ENCODE measurements around the gene DIPK1B. TPM values are rescaled to one million over a fixed set of nuclear protein-coding genes. Genes with fewer than 3 reads are reported as not detected.
A peak's percentile ranks its signal among the peaks of the same experiment; 100 is the strongest.

The DIPK1B gene
- total and polyA plus RNA-seq, 7 experiments from 2014 or later: 0.11 to 1.6 (median 0.46) TPM; not detected in 2

DNA sequence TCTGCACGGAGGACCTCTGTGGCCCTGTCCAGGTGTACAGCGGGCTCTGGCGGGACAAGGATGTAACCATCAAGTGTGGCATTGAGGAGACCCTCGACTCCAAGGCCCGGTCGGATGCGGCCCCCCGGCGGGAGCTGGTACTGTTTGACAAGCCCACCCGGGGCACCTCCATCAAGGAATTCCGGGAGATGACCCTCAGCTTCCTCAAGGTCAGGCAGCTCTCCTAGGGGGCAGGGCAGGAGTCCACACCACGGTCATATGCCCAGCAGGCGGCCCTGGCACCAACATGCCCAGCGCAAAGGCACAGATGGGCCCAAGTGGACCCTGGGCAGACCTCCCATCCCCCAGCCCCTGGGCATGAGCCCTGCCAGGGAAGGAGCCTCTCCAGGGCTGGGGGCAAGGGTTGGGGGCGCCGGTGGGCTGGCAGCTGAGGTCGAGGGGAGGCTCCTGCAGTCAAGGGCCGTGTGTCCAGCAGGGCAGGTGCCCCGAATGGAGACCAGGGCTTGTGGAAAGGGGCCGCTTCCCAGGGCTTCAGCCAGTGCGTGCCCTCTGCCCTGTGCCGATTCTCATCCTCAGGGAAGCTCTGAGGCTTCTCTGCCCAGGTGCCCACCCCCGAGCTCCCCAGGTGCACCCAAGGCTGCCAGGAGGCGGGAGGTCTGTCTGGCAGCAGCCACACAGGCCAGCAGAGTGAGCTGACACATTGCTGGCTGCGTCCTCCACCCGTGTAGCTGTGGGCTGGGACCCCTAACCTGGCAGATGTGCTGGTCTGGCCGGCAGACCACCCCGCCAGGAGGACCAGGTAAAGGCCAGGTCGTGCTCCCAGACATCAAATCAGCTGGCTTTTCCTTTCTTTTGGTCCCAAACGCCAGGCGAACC, 10.0 kb downstream of the DIPK1B start:
- CTCF ChIA-PET: no interaction called here

DNA sequence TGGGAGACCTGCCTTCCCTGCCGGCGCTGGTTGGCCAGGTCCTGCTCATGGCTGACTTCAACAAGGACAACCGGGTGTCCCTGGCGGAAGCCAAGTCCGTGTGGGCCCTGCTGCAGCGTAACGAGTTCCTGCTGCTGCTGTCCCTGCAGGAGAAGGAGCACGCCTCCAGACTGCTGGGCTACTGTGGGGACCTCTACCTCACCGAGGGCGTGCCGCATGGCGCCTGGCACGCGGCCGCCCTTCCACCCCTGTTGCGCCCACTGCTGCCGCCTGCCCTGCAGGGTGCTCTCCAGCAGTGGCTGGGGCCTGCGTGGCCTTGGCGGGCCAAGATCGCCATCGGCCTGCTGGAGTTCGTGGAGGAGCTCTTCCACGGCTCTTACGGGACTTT, 10.6 kb downstream of the DIPK1B start:
- Histone ChIP-seq H3K27ac (ENCODE audit: low read depth, low read length) (no peak overlapping the region), H3K27me3 (ENCODE audit: control insufficient read depth in 2 of 2, insufficient read depth in 2 of 2, low read length in 2 of 2) (no peaks in the 10 kb centered on the region), H3K36me3 (ENCODE audit: control insufficient read depth in 2 of 3, insufficient read depth in 3 of 3, low read length in 3 of 3) (peaks cover 9 to 57% (median 13%) of the 10 kb centered on the region in 3 experiments), H3K4me1 (ENCODE audit: control insufficient read depth in 2 of 2, insufficient read depth in 2 of 2, low read length in 2 of 2) (peaks cover 16 to 17% of the 10 kb centered on the region in 2 donors), H3K9me3 (ENCODE audit: control insufficient read depth in 2 of 3, low read length in 3 of 3) (no peaks in the 10 kb centered on the region), H3K4me3 (ENCODE audit: low read length) (no peak overlapping the region)
- ChIA-PET POLR2A (no interaction called here), CTCF (no interaction called here)
- Mint-ChIP-seq H3K27me3 (no peaks in the 10 kb centered on the region), H3K4me3 (no peak overlapping the region), H3K36me3 (peaks cover 0 to 19% (median 13%) of the 10 kb centered on the region in 5 donors), H3K9me3 (peaks cover 0 to 6% (median 0%) of the 10 kb centered on the region in 11 donors), H3K27ac (no peak overlapping the region), H3K4me1 (peaks cover 14 to 35% (median 27%) of the 10 kb centered on the region in 7 donors)
- ATAC-seq: no peak
- intact Hi-C loops (cut with micrococcal nuclease): no loop called here
- no peak for DNase-seq

More for the DNA sequence above, 10.0 kb downstream of the DIPK1B start:
- DNase-seq: no peak
- no peaks in the 10 kb centered on the region for H3K27me3 ChIP-seq (ENCODE audit: control insufficient read depth in 2 of 2, insufficient read depth in 2 of 2, low read length in 2 of 2)
- no peaks in the 10 kb centered on the region for H3K27me3 Mint-ChIP-seq
- peaks cover 9 to 57% (median 13%) of the 10 kb centered on the region in 3 experiments for H3K36me3 ChIP-seq (ENCODE audit: control insufficient read depth in 2 of 3, insufficient read depth in 3 of 3, low read length in 3 of 3)
- no peaks in the 10 kb centered on the region for H3K9me3 ChIP-seq (ENCODE audit: control insufficient read depth in 2 of 3, low read length in 3 of 3)
- peaks cover 0 to 19% (median 13%) of the 10 kb centered on the region in 5 donors for H3K36me3 Mint-ChIP-seq
- POLR2A ChIA-PET: no interaction called here
- no peak for ATAC-seq
- H3K4me3 ChIP-seq (ENCODE audit: low read length): no peak overlapping the region
- H3K27ac ChIP-seq (ENCODE audit: low read depth, low read length): no peak overlapping the region
- H3K4me1 ChIP-seq (ENCODE audit: control insufficient read depth in 2 of 2, insufficient read depth in 2 of 2, low read length in 2 of 2): peaks cover 16 to 17% of the 10 kb centered on the region in 2 donors
- peaks cover 0 to 2% (median 0%) of the 10 kb centered on the region in 11 donors for H3K9me3 Mint-ChIP-seq
- H3K4me1 Mint-ChIP-seq: peaks cover 14 to 32% (median 25%) of the 10 kb centered on the region in 7 donors
- H3K4me3 Mint-ChIP-seq: no peak overlapping the region
- intact Hi-C loops (cut with micrococcal nuclease): no loop called here
- H3K27ac Mint-ChIP-seq: no peak overlapping the region

DNA sequence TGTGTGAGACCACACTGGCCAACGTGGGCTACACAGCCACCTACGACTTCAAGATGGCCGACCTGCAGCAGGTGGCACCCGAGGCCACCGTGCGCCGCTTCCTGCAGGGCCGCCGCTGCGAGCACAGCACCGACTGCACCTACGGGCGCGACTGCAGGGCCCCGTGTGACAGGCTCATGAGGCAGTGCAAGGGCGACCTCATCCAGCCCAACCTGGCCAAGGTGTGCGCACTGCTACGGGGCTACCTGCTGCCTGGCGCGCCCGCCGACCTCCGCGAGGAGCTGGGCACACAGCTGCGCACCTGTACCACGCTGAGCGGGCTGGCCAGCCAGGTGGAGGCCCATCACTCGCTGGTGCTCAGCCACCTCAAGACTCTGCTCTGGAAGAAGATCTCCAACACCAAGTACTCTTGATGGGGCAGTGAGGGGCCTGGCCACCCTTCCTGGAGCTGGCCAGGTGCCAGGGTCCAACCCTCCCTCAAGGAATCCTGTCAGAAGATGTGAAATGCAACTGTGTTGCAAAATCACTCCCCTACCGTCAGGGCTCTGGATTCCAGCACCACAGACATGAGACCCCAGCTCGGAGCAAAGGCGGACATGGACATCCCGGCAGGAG, 11.1 kb downstream of the DIPK1B start:
- CTCF ChIA-PET: no interaction called here
- intact Hi-C loops (cut with micrococcal nuclease): no loop called here
- H3K4me1 Mint-ChIP-seq: peaks cover 14 to 35% (median 27%) of the 10 kb centered on the region in 7 donors
- no peaks in the 10 kb centered on the region for H3K27me3 ChIP-seq (ENCODE audit: control insufficient read depth in 2 of 2, insufficient read depth in 2 of 2, low read length in 2 of 2)
- peaks cover 9 to 57% (median 13%) of the 10 kb centered on the region in 3 experiments for H3K36me3 ChIP-seq (ENCODE audit: control insufficient read depth in 2 of 3, insufficient read depth in 3 of 3, low read length in 3 of 3)
- no peak for ATAC-seq
- H3K27me3 Mint-ChIP-seq: no peaks in the 10 kb centered on the region
- H3K4me3 ChIP-seq (ENCODE audit: low read length): no peak overlapping the region
- no peaks in the 10 kb centered on the region for H3K9me3 ChIP-seq (ENCODE audit: control insufficient read depth in 2 of 3, low read length in 3 of 3)
- POLR2A ChIA-PET: no interaction called here
- peaks cover 0 to 6% (median 0%) of the 10 kb centered on the region in 11 donors for H3K9me3 Mint-ChIP-seq
- peaks cover 16 to 17% of the 10 kb centered on the region in 2 donors for H3K4me1 ChIP-seq (ENCODE audit: control insufficient read depth in 2 of 2, insufficient read depth in 2 of 2, low read length in 2 of 2)
- peak overlapping the region in 1 of 9 donors; percentile 65 for H3K27ac Mint-ChIP-seq
- H3K4me3 Mint-ChIP-seq: no peak overlapping the region
- DNase-seq: no peak
- no peak overlapping the region for H3K27ac ChIP-seq (ENCODE audit: low read depth, low read length)
- peaks cover 0 to 19% (median 13%) of the 10 kb centered on the region in 5 donors for H3K36me3 Mint-ChIP-seq

DNA sequence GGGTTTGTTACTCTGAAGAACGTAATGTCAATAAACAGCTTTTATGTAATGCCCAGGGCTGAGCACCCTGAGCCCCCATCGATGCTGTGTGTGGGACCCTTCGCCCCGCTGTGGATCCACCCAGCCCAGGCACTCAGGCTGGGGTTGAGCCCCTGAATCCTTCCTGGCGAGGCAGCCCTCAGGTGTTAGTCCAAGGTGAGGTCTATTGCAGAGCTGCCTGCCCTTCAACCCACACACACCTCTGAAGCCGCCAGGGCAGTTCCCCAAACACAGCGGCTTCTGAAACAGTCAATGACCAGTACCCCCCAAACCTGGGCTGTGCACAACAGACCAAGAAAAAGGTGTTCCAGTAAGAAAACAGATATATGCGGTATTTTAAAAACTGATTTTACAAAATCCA, 11.6 kb downstream of the DIPK1B start:
- ChIA-PET CTCF (no interaction called here), POLR2A (no interaction called here)
- Histone ChIP-seq H3K27me3 (ENCODE audit: control insufficient read depth in 2 of 2, insufficient read depth in 2 of 2, low read length in 2 of 2) (no peaks in the 10 kb centered on the region), H3K9me3 (ENCODE audit: control insufficient read depth in 2 of 3, low read length in 3 of 3) (no peaks in the 10 kb centered on the region), H3K4me3 (ENCODE audit: low read length) (no peak overlapping the region), H3K27ac (ENCODE audit: low read depth, low read length) (no peak overlapping the region), H3K4me1 (ENCODE audit: control insufficient read depth in 2 of 2, insufficient read depth in 2 of 2, low read length in 2 of 2) (peaks cover 16 to 17% of the 10 kb centered on the region in 2 donors), H3K36me3 (ENCODE audit: control insufficient read depth in 2 of 3, insufficient read depth in 3 of 3, low read length in 3 of 3) (peaks cover 9 to 57% (median 13%) of the 10 kb centered on the region in 3 experiments)
- no peaks in the 10 kb centered on the region for H3K27me3 Mint-ChIP-seq
- peaks cover 0 to 19% (median 13%) of the 10 kb centered on the region in 5 donors for H3K36me3 Mint-ChIP-seq
- peak overlapping the region in 1 of 10 donors; percentile 16 for H3K4me3 Mint-ChIP-seq
- H3K27ac Mint-ChIP-seq: peak overlapping the region in 1 of 9 donors; percentile 18
- DNase-seq (no peak), ATAC-seq (no peak)
- H3K9me3 Mint-ChIP-seq: peaks cover 0 to 6% (median 0%) of the 10 kb centered on the region in 11 donors
- intact Hi-C loops (cut with micrococcal nuclease): no loop called here
- peaks cover 14 to 35% (median 27%) of the 10 kb centered on the region in 7 donors for H3K4me1 Mint-ChIP-seq

DNA sequence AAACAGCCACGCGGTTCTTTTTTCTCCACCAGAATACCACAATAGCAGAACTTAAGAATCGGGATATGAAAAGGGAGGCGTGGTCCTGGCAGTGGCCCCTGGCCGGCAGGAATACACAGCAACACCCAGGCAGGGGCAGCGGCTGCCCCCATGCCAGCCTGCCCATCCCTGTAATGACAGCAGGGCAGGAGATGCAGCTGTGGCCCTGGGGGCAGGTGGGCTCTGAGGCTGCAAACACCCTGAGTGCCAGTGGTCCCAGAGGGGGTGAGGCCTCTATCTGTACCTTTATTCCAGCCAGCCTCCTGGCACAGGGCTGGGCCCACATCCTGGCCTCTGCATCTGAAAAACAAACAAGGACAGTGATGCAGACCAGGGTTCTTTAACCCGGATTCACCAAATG, 12.4 kb downstream of the DIPK1B start:
- ChIA-PET CTCF (no interaction called here), POLR2A (interaction anchor here (0.9 kb wide), 1 partner anchor 12 kb away, joined by 3 read pairs; no protein-coding TSS in a partner anchor)
- H3K36me3 ChIP-seq (ENCODE audit: control insufficient read depth in 2 of 3, insufficient read depth in 3 of 3, low read length in 3 of 3): peaks cover 9 to 57% (median 13%) of the 10 kb centered on the region in 3 experiments
- H3K9me3 Mint-ChIP-seq: peaks cover 0 to 6% (median 0%) of the 10 kb centered on the region in 11 donors
- DNase-seq: no peak
- no peak overlapping the region for H3K4me3 ChIP-seq (ENCODE audit: low read length)
- H3K36me3 Mint-ChIP-seq: peaks cover 0 to 19% (median 13%) of the 10 kb centered on the region in 5 donors
- H3K9me3 ChIP-seq (ENCODE audit: control insufficient read depth in 2 of 3, low read length in 3 of 3): no peaks in the 10 kb centered on the region
- peaks cover 16 to 37% (median 28%) of the 10 kb centered on the region in 7 donors for H3K4me1 Mint-ChIP-seq
- intact Hi-C loops (cut with micrococcal nuclease): loop anchor here (5.0 kb wide), 4 partner anchors 37 to 242 kb away; partner anchors contain the start of genes AGPAT2 (in 2 of the 2), NOTCH1 (in 1 of the 2) and SEC16A (in 1 of the 2)
- ATAC-seq: no peak
- H3K4me3 Mint-ChIP-seq: peak overlapping the region in 2 of 10 donors; percentile 13 to 16
- peaks cover 16 to 17% of the 10 kb centered on the region in 2 donors for H3K4me1 ChIP-seq (ENCODE audit: control insufficient read depth in 2 of 2, insufficient read depth in 2 of 2, low read length in 2 of 2)
- H3K27me3 Mint-ChIP-seq: peaks cover 0 to 5% (median 0%) of the 10 kb centered on the region in 5 donors
- H3K27ac Mint-ChIP-seq: peak overlapping the region in 1 of 9 donors; percentile 19
- no peak overlapping the region for H3K27ac ChIP-seq (ENCODE audit: low read depth, low read length)
- no peaks in the 10 kb centered on the region for H3K27me3 ChIP-seq (ENCODE audit: control insufficient read depth in 2 of 2, insufficient read depth in 2 of 2, low read length in 2 of 2)

DNA sequence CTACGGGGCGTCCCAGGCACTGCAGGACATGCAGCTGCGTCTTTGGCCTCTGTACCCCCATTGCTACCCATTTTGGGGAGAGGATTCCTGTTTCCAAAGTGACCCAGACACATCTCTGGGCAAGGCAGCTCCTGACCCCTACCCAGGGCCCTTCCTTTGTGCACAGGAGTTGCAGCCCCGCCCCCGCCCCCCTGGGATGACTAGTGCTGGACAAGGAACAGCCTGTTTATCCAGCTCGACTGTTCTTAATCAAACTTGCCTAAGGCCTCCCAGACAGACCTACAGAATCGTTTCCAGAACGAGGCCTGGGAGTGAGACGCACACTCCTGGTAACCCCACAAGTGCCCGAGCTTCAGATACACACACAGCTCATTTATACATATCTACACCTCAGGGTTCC, 13.2 kb downstream of the DIPK1B start:
- no peaks in the 10 kb centered on the region for H3K9me3 ChIP-seq (ENCODE audit: control insufficient read depth in 2 of 3, low read length in 3 of 3)
- peaks cover 0 to 6% (median 0%) of the 10 kb centered on the region in 11 donors for H3K9me3 Mint-ChIP-seq
- intact Hi-C loops (cut with micrococcal nuclease): loop anchor here (2.0 to 5.0 kb wide), 5 partner anchors 38 to 363 kb away; partner anchors contain the start of genes AGPAT2 (in 2 of the 2), DNLZ (in 1 of the 2), NOTCH1 (in 1 of the 2) and SEC16A (in 1 of the 2)
- H3K4me1 ChIP-seq (ENCODE audit: control insufficient read depth in 2 of 2, insufficient read depth in 2 of 2, low read length in 2 of 2): peaks cover 16 to 17% of the 10 kb centered on the region in 2 donors
- CTCF ChIA-PET: interaction anchor here (0.7 kb wide), 2 partner anchors 65 to 166 kb away, joined by 3 to 6 read pairs; no protein-coding TSS in a partner anchor
- H3K36me3 Mint-ChIP-seq: peaks cover 0 to 19% (median 13%) of the 10 kb centered on the region in 5 donors
- no peaks in the 10 kb centered on the region for H3K27me3 ChIP-seq (ENCODE audit: control insufficient read depth in 2 of 2, insufficient read depth in 2 of 2, low read length in 2 of 2)
- no peak overlapping the region for H3K4me3 ChIP-seq (ENCODE audit: low read length)
- peaks cover 16 to 37% (median 28%) of the 10 kb centered on the region in 7 donors for H3K4me1 Mint-ChIP-seq
- H3K4me3 Mint-ChIP-seq: peak overlapping the region in 6 of 10 donors; percentile 88 to 99 (median 96)
- DNase-seq: no peak
- POLR2A ChIA-PET: interaction anchor here (0.7 to 1.1 kb wide), 4 partner anchors 11 to 173 kb away, joined by 3 to 6 read pairs (median 4); no protein-coding TSS in a partner anchor
- H3K27ac ChIP-seq (ENCODE audit: low read depth, low read length): no peak overlapping the region
- peak overlapping the region in 2 of 9 donors; percentile 4 to 26 for H3K27ac Mint-ChIP-seq
- peaks cover 9 to 57% (median 13%) of the 10 kb centered on the region in 3 experiments for H3K36me3 ChIP-seq (ENCODE audit: control insufficient read depth in 2 of 3, insufficient read depth in 3 of 3, low read length in 3 of 3)
- ATAC-seq: no peak
- H3K27me3 Mint-ChIP-seq: peaks cover 0 to 5% (median 0%) of the 10 kb centered on the region in 5 donors
